ENCODE results near the gene MSGN1.

The MSGN1 gene

DNA sequence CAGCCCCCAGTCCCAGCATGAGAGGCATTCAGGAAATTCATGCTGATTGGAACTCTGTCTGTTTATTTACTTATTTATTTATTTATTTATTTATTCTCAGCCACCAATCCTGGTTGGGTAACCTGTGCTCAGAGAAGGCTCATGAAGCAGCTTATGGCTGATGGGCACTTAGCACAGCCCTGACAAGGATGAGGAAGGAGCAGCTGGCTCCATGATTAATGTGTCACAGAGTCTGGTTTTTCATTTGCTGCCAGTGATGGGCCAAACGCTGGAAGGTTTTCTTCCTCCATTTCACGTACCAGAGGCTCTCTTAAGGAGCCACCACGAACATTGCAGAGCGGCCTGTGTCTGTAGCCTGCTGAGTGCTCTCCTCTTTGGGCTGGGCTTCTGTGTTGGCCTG is 33.9 kb downstream of the MSGN1 start:
- no peak for DNase-seq

DNA sequence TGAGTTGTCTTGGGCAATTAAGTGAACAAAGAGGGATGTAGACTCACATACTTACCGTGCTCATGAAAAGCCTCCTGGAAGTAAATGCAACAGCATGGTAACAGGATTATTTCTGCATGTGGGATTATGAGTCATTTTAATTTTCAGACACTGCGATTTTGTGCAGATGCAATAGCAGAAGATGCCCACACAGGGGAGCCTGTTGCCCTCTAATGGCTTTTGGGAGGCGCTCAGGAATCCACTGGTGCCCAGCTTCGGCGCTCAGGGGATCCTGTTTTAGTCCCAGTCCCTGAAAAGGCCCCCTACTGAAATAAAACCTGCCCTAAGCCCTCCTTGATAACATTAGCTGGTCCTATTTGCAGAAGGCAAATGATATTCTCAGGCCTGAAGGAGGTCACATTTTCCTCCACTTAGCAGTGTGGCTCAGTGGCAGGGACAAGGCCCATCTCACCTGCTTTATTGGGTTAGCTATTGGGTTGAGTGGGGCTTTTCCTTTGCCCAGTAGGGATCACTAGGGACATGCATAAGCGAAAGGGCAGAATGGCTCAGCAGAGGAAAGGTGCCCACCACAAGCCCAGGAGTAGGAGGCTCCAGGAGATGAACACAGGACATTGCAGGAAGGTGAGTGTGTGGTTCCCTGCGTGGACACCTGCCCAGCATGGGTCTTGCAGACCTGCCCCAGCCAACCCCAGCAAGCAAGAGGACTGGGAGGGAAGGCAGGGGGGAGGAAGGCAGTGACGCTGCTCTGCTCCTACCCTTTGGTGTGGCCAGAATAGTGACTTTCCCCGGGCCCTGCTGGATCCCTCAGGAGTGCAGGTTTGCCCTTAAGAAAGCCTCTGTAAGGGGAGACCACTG is 35.7 kb downstream of the MSGN1 start:
- DNase-seq = peak; percentile 47

DNA sequence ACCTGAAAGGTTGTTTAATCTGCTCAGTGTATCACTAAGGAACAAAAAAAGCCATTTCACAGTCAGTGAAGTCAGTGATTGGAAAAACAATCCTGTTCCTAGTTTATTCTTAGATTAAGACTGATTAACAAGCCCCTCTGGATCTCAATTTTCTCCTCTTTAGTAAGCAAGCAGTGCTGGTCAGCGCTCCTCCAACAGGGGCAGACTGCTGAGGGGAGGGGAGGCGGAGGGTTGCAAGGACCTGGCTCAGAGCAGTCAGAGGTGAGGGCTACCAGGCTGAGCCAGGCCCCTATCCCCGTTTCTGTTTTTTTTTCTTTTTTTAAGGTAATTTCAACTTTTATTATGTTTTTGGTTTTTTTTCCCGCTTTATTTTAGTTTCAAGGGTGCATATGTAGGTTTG is 37.5 kb downstream of the MSGN1 start:
- no peak for DNase-seq

DNA sequence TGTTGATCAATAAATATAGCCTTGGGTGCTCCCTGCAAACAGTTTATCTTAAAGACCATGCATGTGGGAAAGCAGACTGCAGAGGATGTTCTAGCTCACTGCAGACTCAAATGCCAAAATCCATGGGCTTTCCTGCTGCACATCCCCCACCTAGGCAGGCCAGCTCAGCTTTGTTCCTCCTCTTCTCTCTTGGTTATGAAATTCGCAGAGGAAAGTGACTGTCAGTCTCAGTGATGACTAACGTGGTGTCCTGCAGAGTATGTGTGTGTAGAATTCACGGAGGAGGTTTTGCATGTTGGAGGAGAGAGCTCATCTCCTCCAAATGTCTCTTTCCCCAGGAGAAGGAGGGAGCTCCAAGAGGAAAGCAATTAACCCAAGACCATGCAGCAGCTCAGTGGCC is 40.8 kb downstream of the MSGN1 start:
- DNase-seq = no peak

DNA sequence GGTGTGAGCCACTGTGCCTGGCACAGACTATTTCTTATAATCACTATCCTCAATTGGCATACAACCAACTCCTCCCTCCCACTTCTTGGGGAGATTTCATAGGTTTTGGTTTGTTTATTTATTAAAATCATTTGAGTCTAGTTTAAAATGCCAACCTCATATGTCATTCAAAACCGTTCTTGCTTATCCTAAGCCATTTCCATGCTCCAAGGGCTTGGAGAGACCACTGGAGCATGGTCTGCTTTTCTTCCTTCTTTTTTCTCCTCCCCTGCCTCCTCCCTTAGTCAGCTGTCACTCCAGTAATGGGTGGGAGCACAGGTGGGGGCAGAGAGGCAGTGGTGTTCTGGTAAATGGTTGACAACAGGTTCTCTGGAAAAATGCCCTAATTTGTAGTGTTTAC is 41.8 kb downstream of the MSGN1 start:
- no peak for DNase-seq

DNA sequence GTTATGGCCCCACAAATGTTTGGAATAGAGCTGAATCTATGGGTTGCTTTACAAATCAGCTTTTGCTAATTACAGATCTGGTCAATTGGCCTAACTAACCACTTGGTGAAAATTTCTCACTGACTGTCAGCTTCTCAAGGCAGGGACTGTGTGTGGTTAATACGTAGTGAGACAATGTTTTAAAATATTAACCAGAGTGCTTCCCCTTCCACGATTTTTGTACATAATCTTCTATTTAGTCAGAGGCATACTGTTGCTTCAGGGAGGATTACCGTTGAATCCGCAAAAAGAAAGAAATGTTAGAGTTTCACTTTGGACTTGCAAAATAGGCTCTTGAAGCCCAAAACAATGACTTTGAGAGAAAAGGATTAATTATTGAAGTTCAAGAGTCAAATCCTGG is 47.3 kb downstream of the MSGN1 start:
- DNase-seq = no peak

DNA sequence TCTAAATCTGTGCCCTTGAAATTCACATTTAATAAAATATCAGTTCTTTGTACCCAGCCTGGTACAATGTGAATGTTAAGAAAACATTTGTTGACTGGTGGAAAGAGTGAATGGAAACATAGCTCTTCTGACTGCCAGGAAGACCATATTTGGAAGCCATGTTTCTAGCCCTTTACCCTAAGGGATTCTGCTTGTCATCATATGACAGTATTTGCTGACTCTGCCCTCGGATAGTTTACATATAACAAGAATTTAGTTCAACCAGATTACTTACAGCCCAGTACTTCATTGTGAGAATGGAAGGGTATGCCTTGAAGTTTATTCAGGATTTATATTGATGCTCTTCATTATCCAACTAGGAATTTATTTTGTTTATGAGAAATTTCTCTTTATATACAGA is 48.4 kb downstream of the MSGN1 start:
- no peak for DNase-seq

DNA sequence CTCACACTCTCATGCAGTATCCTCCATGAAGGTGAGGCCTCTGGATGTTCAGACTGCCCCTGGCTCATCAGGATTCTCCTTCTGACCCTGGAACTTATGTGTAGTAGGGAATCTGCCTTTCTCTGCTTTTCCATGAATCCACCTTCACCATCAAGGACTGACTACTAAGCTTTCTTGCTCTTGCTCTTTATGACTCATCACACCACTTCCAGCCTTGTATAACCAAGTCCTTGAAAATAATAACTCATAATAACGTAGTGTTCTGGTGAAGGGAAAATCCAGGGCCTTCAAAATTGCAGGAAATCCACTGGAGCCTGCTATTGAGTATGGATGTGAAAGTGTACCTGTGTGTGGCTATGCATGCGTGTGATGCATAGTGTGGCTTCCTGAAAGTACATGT is 50.9 kb downstream of the MSGN1 start:
- no peak for DNase-seq

Data from amniotic stem cell (primary cell).